NCI-H2171 (cell line): ENCODE data around the gene SH2D3C.
"Not testable (repeated sequence)": the region's sequence is repeated elsewhere in the genome, so short reads cannot be mapped to it uniquely, and the experiment has no call there.

Experiments
- DNase-seq: peaks from one replicate; lab custom pipeline; 2025; lab: John Stamatoyannopoulos, UW

The SH2D3C gene

DNA sequence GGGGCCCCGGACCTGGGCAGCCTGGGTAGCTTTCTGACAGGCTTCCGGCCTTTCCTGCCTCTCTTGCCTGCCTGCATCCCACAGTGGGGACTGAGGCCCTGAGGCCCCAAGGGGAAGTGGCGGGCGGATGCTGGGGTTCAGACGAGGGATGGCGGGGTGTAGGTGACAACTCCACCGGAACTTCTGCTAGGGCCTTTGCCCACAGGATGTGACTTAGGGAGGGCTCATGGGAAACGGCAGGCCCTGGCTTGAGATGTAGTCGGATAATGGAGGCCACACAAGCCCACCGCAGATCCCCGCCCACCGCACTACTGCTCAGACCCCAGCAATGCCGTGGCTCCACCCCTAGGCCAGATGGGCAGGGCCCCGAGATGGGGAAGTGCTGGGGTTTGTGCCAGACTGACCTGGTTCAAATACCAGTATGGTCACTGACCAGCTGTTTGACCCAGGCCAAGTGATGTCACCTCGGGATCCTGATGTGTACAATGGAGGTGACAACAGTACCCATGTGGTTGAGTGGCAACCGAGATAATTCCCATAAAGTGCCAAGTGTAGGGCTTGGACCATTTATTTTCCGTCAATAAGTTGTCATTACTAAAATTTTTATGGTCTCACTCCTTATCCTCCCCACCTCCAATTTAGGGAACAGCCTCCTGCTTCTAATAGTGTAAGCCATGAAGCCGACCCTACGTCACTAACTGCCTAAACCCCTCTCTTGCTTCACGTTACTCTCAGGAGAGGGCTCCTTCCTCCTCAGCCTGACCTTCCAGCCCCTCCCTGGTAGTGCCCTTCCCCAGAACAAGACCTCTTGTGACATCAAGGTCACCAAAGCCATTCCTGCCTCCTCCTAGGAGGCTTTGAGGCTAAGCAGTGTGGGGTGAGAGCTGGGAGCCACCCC, 4.9 kb upstream of the SH2D3C start:
- no peak for DNase-seq

DNA sequence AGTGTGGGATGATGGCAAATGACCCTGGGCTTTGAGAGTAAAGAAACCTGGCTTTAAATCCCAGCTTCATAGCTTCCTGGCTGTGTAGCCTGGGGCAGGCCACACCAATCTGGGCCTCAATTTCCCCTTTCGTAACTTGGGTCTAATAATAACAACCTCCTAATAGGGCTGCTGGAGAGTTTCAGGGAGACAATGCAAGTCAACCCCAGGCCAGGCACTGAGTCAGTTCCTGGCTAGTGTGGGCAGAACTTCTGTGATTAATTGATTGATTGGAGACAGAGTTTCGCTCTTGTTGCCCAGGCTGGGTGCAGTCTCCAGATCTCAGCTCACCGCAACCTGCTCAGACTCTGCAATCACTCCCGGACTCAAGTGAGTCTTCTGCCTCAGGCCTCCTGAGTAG, 3.3 kb upstream of the SH2D3C start:
- no peak for DNase-seq

DNA sequence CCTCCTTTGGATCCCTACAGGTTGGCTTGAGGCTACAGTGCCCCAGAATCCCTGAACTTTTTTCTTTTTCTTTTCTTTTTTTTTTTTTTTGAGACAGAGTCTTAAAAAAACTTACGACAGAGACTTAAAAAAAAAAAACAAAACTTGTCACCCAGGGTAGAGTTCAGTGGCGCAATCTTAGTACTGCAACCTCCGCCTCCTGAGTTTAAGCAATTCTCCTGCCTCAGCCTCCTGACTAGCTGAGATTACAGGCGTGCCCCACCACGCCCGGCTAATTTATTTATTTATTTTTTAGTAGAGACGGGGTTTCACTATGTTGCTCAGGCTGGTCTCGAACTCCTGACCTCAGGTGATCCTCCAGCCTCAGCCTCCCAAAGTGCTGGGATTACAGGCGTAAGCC, 2.4 kb upstream of the SH2D3C start:
- DNase-seq = not testable (repeated sequence)

DNA sequence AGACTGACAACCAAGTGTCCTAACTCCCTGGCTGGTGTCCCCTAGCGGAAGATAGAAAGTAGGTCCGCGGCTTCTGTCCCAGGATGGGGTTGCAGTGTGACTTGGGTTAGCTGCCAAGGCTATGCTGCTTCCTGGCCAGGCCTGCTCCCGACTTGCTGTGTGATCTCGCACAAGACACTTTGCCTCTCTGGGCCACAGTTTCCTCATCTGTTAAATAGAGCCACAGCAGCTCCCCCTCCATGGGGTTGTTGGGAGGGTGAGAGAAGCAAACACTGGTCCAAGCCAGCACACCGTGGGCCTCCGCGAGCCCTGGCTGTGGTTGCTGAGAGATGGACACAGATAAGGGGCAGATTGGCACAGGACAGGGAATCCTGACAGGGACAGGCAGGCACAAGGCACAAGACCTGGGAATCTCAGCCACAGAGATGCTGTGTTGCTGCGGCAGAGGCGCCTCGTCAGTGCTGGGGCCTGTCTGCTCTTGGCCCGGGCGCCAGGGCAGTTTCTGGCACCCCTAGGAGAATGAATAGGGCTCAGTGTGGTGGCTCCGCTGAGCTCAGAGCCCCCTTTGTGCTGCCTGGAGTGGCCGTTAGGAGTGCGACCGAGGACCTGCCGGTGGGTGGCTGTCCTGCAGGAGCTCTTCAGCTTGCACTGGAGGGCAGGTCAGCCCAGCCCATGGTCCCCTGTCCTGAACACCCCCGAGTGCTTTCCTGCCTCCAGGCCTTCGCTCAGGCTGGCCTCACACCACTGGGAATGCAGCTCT, 1.8 kb upstream of the SH2D3C start:
- DNase-seq = no peak

DNA sequence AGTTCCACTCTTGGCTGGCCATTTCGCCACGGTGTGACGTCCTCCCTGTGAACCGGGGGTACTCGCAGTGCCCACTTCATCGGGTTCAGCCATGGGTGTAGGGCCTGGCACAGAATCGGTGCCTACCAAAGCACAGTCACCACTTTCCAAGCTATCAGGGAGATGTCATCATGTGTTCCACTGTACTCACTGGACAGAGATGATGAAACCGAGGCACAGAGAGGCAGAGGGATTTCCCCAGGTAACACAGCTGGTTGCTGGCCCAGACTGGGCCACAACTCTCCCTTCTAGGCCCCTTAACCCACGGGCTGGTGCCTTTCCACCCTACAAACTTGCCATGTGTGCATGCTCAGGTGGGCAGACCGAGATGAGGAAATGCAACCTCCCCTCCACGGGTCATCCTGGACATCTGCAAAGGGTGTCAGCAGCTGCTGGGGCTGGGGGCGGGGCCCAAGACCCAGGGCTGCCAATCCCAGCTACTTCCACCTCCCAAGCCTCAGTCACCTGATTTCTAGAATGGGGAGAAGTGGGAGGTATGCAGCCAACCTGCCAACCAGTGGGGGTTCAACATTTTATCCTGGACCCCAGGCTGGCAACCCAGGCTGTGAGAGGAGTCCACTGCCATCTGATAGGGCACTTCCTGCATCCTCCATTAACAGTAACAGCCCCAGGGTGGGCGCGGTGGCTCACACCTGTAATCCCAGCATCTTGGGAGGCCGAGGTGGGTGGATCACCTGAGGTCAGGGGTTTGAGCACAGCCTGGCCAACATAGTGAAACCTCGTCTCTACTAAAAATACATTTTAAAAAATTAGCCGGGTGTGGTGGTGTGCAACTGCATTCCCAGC, 893 bp upstream of the SH2D3C start:
- no peak for DNase-seq

DNA sequence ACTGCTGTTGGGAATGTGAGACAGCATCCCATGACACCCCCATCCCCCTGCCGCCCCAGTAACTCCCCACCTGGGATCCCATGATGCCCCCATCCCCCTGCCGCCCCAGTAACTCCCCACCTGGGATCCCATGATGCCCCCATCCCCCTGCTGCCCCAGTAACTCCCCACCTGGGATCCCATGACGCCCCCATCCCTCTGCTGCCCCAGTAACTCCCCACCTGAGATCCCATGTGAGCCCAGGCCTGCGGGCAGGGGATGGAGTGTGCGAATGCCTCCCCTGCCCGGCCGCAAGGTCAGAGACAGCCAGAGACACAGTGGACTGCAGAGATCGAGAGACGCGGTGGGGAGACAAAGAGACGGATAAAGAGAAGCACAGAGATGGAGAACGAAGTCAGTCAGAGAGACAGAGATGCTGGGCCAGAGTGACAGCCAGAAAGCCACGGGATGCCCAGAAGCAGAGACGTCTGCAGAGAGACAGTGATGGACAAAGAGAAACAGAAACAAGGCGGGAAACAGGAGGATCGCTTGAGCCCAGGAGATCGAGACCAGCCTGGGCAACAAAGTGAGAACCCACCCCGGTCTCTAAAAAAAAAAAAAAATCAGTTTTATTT, 992 bp downstream of the SH2D3C start:
- DNase-seq = no peak

DNA sequence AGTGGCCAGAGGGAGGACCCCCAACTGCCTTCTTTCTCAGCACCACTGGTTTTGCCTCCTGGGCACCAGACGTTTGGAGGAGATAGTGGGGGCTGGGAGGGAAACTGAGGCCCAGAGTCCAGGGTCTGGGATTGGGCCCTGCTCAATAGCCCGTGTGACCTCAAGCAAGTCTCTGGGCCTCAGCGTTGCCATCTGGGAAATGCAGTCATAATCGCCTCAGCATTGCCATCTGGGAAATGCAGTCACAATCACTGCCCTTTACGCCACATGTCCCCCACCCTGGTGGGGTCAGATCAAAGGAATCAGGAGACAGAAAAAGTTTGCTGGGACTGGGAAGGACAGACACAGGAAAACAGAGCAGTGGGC, 1.6 kb downstream of the SH2D3C start:
- DNase-seq = no peak

DNA sequence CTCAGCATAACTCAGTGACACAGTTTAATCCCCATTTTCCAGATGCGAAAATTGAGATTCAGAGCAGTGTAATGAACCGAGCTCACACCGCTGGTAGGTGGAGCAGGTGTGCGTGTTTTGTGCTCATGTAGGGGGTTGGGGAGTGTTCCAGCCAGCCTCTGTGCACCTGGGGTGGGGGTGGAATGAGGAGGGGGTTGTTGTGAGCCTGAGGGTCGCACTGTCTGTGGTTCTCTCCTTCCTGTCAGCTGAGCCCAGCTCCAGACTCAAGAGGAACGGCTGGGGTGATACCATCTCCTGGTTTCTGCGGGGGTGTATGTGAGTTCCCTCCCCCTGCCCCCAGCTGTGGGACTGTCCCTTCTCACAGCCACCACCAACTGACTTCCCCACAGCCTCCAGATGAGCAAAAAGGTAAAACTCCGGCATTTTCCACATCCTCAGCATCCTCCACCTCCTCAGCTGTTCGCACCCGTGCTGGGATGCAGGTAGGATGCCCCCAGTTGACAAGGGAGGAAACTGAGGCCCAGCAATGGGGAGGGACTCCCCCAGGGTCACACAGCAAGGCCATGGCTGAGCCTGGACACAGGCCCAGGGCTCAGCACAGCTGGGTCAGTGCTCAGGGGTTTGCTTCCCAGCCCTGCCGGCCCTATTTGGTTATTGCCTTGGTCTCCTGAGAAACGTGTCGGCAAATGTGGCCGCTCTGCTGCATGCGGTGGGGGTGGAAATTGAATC, 2.1 kb downstream of the SH2D3C start:
- DNase-seq = peak; percentile 19

DNA sequence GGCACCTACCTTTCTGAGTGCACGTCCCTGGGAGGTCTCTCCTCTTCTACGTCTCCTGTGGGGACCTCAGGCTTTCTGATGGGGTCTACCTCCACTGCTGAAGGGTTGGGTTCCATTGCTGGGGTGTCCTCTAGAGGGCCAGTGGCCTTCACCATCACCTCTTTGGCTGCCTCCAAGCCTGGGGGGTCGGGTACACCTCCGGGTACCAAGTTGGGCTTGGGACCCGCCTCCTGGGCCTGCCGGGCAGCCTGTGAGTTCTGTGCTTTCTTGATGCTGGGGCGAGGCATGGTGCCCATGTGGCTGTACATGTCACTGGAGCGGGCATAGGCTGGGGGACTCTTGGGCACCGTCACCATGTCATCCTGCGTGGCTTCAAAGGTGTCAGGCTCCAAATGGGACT, 4.5 kb downstream of the SH2D3C start:
- no peak for DNase-seq

DNA sequence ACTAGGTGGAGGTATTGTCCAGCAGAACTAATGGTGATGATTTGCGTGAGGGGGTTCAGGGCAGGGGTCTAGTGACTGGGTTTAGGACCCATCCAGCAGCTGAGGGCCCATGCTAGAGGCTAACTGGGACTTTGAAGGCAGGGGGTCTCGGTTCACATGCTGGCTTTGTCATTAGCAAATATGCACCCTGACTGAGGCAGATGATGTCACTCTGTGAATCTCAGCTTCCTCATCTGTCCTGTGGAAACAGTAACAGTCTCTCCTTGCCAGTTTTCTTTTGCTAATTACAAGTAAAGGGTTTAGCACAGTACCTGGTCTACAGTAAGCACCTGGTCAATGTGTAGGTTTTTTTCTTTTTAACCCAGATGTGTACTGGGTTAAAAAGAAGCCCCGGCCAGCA, 5.2 kb downstream of the SH2D3C start:
- no peak for DNase-seq

DNA sequence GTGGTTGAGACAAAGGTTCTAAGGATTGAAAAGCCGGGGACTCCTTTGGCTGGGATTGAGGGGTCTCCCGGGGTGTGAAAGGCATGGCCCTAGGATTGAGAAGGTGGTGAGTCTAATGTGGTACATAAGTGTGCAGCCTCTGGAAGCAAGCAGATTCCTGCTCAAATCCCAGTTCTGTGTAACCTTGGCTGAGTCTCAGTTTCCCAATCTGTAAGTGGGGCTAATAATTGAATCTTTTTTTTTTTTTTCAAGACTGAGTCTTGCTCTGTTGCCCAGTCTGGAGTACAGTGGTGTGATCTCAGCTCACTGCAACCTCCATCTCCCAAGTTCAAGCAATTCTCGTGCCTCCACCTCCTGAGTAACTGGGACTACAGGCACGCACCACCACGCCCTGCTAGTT, 5.9 kb downstream of the SH2D3C start:
- DNase-seq = no peak

DNA sequence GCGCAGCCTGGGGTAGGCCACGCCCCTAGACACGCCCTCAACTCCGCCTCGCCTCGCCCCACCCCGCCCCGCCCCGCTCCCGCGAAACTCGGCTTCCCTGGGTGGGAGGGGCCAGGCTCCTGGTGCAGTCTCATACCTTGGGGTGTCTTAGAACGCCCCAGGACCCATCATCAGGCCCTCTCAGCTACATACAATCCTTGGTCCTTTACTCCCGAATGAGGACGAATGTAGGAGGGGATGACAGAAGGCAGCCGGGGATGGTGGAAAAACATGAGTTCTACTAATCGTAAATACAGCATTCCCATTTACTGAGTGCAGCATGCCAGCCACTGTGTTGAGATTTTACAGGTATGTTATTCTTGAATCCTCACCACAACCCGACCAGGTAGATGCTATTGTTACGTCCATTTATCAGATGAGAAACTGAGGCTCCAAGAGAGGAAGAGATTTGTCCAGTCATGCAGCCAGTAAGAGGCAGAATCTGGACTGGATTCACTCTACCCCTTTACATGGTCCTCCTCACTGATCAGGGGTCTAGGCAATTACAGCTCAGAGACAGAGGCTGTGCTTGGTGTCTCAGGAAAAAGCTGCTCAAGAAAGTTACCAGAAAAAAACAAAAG, 6.8 kb downstream of the SH2D3C start:
- DNase-seq = no peak

DNA sequence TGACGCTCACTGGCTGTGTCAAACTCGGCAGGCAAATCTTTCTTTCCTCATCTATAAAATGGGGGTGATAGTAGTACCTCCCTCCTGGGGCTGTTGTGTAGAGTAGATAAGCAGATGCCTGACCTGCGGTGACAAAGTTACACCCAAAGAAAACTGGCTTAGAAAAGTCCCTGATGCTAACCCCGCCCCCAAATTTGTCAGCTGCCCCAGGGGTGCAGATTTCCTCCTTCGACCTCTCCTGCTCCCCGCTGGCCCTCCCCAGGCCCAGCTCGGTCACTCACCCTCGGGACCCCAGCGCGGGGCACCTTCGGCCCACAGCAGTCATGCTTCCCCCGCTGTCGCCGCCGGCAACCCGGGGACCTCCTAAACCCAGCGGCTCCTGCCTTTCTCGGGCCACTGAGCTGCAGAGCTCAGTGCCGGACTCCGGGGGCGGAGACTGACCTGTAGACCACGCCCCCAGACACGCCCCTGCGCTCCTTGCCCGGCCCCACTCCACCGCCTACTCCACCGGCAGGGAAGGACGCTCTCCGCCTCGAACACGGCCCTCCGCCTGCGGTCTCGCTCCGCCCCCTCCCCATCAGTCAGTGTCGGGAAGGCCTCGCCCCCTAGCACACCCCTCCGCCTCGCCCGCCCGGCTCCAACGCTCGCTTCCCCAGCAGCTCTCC, 7.4 kb downstream of the SH2D3C start:
- peak; percentile 99 for DNase-seq

DNA sequence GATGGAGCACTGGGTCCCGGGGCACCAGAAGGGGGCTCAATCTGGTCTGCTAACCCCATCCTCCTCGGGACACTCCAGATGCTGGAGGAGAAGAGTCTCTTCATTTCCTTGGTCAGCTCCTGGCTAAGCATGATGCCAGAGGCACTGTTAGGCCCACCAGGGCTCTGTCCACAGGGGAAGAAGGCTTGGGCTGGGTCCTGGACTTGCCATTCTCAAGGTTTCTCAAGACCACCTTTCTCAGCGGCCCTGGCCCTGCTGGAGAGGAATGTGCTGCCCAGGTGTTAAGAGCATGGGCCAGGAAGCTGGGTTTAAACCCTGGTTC, 7.9 kb downstream of the SH2D3C start:
- no peak for DNase-seq

DNA sequence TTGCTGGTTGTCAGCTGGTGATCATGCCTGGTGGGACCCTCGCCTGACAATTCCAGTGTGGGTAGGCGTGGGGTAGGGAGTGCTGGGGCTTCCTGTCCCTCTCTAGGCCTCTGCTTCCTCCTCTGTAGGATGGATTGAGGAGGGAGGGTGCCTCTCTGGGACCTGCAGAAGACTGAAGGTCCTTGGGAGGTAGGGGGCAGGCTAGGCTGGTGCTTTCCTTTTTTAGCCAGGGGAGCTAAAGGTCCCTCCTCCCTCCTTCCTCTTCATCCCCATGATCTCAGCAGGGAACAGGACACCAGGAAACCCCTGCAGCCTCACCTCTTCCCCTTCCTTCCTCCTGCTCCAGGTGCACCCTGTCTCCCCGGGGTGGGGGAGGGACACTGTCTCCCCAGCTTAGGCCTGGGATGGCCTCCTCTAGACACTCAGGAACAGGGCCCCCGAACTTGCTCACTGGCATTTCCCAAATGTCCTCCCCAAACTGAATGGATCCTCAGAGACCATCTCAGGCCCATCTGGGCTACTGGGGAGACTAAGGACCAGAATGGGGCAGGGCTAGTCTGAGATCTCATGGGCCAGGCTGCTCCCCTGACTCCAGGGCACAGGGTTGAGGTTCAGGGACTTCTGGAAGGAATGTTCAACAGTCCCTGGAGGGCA, 8.4 kb downstream of the SH2D3C start:
- no peak for DNase-seq

DNA sequence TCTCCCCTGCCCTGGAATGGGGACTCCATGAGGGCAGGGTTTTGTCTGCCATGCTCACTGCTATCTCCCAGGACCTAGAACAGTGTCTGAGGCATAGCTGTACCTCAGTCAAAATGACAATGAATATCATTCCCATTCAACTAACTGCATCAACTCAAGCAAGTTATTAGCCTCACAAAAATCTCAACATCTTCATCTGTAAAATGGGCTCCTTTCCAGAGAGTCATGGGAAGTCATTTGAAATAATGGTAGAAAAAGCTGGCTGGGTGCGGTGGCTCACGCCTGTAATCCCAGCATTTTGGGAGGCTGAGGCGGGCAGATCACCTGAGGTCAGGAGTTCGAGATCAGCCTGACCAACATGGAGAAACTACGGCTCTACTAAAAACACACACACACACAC, 9.4 kb downstream of the SH2D3C start:
- DNase-seq = no peak

DNA sequence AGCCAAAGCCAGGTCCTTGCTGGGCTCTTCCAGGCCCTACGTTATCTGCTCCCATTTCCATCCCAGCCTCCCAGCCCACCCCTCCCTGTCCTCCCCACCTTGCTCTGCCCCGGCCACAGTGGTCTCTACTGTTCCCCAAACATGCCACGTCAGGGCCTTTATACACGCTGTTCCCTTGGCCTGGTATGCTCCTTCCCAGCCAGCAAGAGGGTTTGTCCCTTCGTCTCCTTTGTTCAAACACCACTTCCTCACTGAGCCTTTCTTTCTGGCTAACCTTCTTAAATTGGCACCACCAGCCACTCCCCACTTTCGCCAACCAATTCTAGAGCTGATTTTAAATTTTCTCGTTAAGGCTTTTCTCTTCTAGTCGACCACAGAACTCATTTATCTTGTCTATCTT, 9.8 kb downstream of the SH2D3C start:
- no peak for DNase-seq

DNA sequence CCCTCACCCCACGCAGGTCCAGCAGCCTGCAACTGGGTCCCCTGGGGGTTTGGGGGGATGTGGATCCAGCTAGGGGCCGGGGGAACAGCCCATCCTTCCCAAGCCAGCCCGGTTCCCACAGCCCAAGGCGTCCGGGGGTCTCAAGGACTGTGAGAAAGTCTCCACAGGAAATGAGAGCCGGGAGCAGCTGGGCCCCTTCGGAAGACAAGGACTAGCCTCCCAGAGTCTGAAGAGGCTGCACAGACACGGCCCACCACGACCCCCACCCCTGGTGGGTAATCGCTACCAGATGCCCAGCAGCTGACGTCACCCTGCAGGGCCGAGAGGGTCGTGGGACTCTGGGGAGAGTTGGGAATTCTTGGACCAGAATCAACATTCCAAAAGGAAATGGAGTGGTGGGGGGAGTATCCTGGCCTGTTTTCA, 10.5 kb downstream of the SH2D3C start:
- no peak for DNase-seq

DNA sequence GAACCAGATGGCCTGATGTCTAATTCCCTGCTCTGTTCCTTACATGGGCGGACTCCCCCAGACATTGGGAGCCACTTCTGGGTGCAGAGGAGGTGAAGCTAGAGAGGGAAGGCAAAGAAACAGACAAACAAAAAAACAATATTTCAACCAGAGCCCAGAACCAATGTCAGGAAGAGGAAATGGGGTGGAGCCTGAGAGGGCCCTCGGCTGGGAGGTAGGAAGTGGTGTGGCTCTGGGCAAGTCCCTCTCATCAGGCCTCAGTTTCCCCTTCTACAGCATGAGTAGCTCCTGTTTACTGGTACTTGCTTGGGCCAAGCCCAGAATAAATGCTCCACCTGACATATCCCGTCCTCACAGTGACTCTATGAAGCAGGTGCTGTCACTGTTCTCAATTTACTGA, 11.1 kb downstream of the SH2D3C start:
- peak; percentile 61 for DNase-seq

DNA sequence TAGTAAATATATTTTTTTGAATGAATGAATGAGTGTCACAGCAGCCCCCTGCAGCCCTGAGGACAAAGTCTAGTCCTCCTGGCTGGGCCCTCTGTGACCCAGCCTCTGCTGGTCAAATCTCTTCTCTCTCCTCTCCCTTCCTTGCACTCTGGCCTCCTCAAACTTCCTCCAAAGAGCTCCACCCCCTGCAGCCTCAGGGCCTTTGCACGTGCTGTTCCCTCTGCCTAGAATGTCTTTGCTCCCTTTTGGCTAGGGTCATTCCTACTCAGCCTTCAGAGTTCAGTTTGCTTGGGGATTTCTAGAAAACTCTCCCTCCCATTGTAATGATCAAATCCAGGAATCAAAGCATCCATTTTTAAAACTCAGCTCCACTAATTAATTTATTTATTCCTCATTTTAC, 13.0 kb downstream of the SH2D3C start:
- no peak for DNase-seq
